ENCODE measurements around the gene FASTKD3. TPM values are rescaled to one million over a fixed set of nuclear protein-coding genes. Genes with fewer than 3 reads are reported as not detected.
"Not testable (repeated sequence)": the region's sequence is repeated elsewhere in the genome, so short reads cannot be mapped to it uniquely, and the experiment has no call there.

FASTKD3 gene
- 16.9 TPM in 2 replicates for total RNA-seq (2014; rRNA removed; shearing (Covaris generic))

- 0 out of 2 replicates have a peak, but pooled peaks cover 2% of the 10 kb centered on the region for H3K4me1 ChIP-seq
- peak within 1 kb of the TSS; percentile 98 for H3K4me3 ChIP-seq
- DNase-seq = peak; percentile 86 to 90
- peaks cover 4% of the 10 kb centered on the region for H3K36me3 ChIP-seq
- no peaks in the 10 kb centered on the region for H3K9me3 ChIP-seq (replicated peaks)
- H3K27ac ChIP-seq = peak within 1 kb of the TSS; percentile 69
- H3K27me3 ChIP-seq = no peaks in the 10 kb centered on the region
Measured at GRCh38 chr5:7868773-7869473, at the start of gene FASTKD3, which contains the start of gene MTRR. TSS of gene FASTKD3 (minus strand) at chr5:7869031. CDS start at chr5:7868083, 948 bp downstream. TSS of gene MTRR (plus strand) at chr5:7869148. CDS start at chr5:7870795, 1,647 bp downstream.

DNA sequence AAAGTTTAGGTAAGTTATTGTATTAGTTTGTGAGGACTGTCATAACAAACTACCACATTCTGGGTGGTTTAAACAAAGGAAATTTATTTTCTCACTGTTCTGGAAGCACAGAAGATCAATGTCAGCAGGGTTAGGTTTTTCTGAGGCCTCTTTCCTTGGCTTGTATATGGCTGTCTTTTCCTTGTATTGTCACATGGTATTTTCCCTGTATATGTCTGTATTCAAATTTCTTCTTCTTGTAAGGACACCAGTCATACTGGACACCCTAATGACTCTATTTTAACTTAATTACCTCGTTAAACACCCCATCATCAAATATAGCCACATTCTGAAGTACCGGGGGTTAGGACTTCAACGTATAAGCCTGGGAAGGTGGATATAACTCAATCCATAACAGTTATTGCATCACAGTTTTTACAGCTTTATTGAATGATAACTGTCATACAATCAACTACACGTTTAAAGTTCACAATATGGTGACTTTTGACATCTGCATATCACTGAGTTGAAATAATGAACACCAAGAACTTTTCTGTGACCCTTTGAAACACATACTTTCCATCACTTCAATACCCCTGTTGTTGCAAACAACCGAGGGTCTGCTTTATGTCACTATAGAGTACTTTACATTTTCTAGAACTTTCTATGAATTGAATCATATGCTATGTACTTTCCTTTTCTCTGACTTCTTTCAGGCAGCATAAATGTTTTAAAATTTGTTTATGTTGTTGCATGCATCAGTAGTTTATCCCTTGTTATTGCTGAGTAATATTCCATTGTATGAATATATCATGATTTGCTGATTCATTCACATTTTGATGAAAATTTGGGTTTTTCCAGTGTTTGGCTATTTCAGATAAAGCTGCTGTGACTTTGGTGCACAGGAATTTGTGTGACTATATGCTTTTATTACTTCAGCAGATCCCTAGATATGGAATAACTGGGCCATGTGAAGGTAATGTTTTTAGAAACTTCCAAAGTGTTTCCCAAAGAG lies 48.6 kb upstream of the FASTKD3 start:
- no peak for DNase-seq
- no peaks in the 10 kb centered on the region for H3K36me3 ChIP-seq
- H3K4me1 ChIP-seq = no peaks in the 10 kb centered on the region
- no peaks in the 10 kb centered on the region for H3K9me3 ChIP-seq (replicated peaks)
- H3K4me3 ChIP-seq = no peak overlapping the region
- H3K27ac ChIP-seq = no peak overlapping the region
- H3K27me3 ChIP-seq = no peaks in the 10 kb centered on the region

GRCh38 chr5:7916171-7916804 lies 47.5 kb upstream of the FASTKD3 start:
- Histone ChIP-seq H3K36me3 (no peaks in the 10 kb centered on the region), H3K9me3 (replicated peaks) (no peaks in the 10 kb centered on the region), H3K27me3 (no peaks in the 10 kb centered on the region), H3K4me3 (no peak overlapping the region), H3K27ac (no peak overlapping the region), H3K4me1 (no peaks in the 10 kb centered on the region)
- peak in 1 of 2 experiments; percentile 30 for DNase-seq

DNA sequence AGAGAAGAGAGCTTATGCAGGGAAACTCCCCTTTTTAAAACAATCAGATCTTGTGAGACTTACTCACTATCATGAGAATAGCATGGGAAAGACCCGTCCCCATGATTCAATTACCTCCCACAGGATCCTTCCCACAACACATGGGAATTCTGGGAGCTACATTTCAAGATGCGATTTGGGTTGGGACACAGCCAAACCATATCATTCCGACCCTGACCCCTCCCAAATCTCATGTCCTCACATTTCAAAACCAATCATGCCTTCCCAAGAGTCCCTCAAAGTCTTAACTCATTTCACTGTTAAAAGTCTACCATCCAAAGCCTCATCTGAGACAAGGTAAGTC lies 42.6 kb upstream of the FASTKD3 start:
- H3K4me1 ChIP-seq; H3K36me3 ChIP-seq; H3K9me3 ChIP-seq (replicated peaks); H3K4me3 ChIP-seq; DNase-seq; H3K27me3 ChIP-seq; H3K27ac ChIP-seq: not testable (repeated sequence)

DNA sequence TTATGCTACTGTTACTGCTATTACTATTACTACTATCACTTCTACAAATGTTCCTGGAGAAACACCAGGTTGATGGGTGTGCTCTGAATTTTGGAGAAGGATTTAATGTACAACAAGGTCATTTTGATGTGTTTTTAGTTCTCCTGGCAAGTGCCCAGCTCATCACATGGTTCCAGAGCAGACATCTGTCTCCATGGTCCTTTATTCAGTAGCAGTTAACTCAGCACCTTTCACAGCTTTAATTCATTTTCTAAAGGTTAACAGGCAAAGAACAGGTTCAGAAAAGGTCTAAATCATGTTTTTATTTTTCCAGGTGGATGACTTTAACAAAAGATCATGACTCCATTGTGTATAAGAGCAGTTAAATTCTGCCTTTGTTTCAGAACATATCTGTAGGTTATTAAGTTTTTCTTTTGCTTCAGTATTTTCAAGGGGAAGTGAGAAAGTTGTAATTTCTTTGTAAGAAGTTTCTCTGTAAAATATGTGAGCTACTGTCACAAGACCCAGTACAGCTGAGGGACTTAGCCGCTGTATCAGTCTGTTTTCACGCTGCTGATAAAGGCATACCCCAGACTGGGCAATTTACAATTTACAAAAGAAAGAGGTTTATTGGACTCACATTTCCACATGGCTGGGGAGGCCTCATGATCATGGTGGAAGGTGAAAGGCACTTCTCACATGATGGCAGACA lies 42.1 kb upstream of the FASTKD3 start:
- Histone ChIP-seq H3K4me1 (no peaks in the 10 kb centered on the region), H3K27ac (no peak overlapping the region), H3K9me3 (replicated peaks) (no peaks in the 10 kb centered on the region), H3K36me3 (no peaks in the 10 kb centered on the region), H3K27me3 (no peaks in the 10 kb centered on the region), H3K4me3 (no peak overlapping the region)
- DNase-seq = no peak

DNA sequence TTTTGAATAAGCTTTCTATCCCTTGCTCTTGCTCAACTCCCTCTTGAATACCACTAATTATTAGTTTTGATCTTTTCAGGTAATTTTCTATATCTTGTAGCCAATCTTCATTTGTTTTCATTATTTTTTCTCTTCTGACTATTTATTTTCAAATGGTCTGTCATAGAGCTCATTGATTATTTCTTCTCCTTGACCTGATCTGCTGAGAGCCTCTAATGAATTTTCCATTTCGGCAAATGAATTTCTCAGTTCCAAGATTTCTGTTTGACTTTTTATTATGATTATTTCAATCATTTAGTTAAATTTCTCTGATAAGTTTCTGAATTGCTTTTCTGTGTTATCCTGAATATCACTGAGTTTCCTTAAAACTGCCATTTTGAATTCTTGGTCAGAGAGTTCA lies 39.5 kb upstream of the FASTKD3 start:
- Histone ChIP-seq H3K4me3 (no peak overlapping the region), H3K36me3 (no peaks in the 10 kb centered on the region; the same call in 1 of the 2 replicates), H3K4me1 (no peaks in the 10 kb centered on the region), H3K27me3 (no peaks in the 10 kb centered on the region), H3K9me3 (replicated peaks) (no peaks in the 10 kb centered on the region), H3K27ac (no peak overlapping the region)
- DNase-seq = no peak

GRCh38 chr5:7907612-7908011 lies 38.8 kb upstream of the FASTKD3 start:
- H3K4me3 ChIP-seq = no peak overlapping the region
- no peaks in the 10 kb centered on the region for H3K9me3 ChIP-seq (replicated peaks)
- H3K4me1 ChIP-seq = no peaks in the 10 kb centered on the region
- no peaks in the 10 kb centered on the region for H3K27me3 ChIP-seq
- no peak for DNase-seq
- H3K36me3 ChIP-seq = no peaks in the 10 kb centered on the region; the same call in 1 of the 2 replicates
- H3K27ac ChIP-seq = no peak overlapping the region

DNA sequence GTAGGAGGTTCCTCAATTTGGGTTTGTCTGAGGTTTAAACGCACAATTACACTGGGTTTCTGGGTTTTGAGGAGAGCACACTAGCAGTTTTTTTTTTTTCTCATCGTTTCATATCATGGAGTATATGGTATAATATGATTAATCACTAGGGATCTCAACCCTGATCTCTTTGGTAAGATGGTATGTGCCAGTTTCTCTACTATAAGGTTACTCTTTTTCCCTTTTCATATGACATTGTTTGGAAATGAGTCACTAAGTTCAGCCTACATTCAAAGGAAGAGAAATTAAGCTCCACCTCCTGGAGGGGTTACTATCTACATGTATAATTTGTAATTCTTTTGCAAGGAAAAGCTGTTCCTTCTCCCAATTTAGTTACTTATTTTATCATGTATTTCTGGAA lies 35.3 kb upstream of the FASTKD3 start:
- no peaks in the 10 kb centered on the region for H3K27me3 ChIP-seq
- DNase-seq = no peak
- H3K4me3 ChIP-seq = no peak overlapping the region
- H3K4me1 ChIP-seq = no peaks in the 10 kb centered on the region
- peaks cover 13% of the 10 kb centered on the region for H3K36me3 ChIP-seq
- no peak overlapping the region for H3K27ac ChIP-seq
- no peaks in the 10 kb centered on the region for H3K9me3 ChIP-seq (replicated peaks)

- H3K4me1 ChIP-seq = no peaks in the 10 kb centered on the region
- H3K27ac ChIP-seq = no peak overlapping the region
- DNase-seq = no peak
- H3K36me3 ChIP-seq = peaks cover 13% of the 10 kb centered on the region
- no peaks in the 10 kb centered on the region for H3K27me3 ChIP-seq
- H3K9me3 ChIP-seq (replicated peaks) = no peaks in the 10 kb centered on the region
- H3K4me3 ChIP-seq = no peak overlapping the region
Measured at GRCh38 chr5:7902666-7903625, 34.1 kb upstream of the FASTKD3 start.

- H3K27ac ChIP-seq = no peak overlapping the region
- no peak for DNase-seq
- no peaks in the 10 kb centered on the region for H3K4me1 ChIP-seq
- H3K9me3 ChIP-seq (replicated peaks) = no peaks in the 10 kb centered on the region
- H3K27me3 ChIP-seq = no peaks in the 10 kb centered on the region
- H3K4me3 ChIP-seq = no peak overlapping the region
- peaks cover 13% of the 10 kb centered on the region for H3K36me3 ChIP-seq
Measured at GRCh38 chr5:7902201-7902600, 33.4 kb upstream of the FASTKD3 start.

DNA sequence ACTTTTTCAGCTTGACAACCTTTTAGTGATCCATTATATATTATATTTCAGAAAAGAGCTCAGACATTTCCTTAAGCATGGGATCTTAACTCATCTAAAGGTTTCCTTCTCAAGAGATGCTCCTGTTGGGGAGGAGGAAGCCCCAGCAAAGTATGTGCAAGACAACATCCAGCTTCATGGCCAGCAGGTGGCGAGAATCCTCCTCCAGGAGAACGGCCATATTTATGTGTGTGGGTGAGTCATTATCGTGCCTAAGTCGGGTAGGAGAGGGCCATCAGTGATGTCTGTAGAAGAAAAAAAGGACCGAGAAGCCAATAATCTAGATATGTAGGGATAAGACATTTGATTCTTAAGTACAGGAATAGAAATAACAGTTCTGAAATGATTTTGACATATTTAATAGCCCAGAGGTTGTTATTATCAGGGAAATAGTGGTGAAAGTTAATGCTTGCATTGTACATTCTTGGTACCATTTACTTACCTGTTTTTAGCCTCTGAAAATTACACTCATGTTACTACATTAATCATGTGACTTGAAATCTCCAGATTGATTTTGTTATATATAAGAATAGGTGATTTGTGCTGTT lies 28.3 kb upstream of the FASTKD3 start:
- Histone ChIP-seq H3K4me3 (no peak overlapping the region), H3K9me3 (replicated peaks) (no peaks in the 10 kb centered on the region), H3K27ac (no peak overlapping the region), H3K27me3 (no peaks in the 10 kb centered on the region), H3K36me3 (peaks cover 20% of the 10 kb centered on the region), H3K4me1 (no peaks in the 10 kb centered on the region)
- DNase-seq = no peak

GRCh38 chr5:7894860-7895259 lies 26.0 kb upstream of the FASTKD3 start:
- Histone ChIP-seq H3K27ac (no peak overlapping the region), H3K4me3 (no peak overlapping the region), H3K36me3 (peaks cover 12% of the 10 kb centered on the region), H3K27me3 (no peaks in the 10 kb centered on the region), H3K9me3 (replicated peaks) (no peaks in the 10 kb centered on the region), H3K4me1 (no peaks in the 10 kb centered on the region)
- DNase-seq = no peak

- peaks cover 9% of the 10 kb centered on the region for H3K36me3 ChIP-seq
- no peak overlapping the region for H3K4me3 ChIP-seq
- H3K27ac ChIP-seq = no peak overlapping the region
- H3K27me3 ChIP-seq = no peaks in the 10 kb centered on the region
- no peaks in the 10 kb centered on the region for H3K4me1 ChIP-seq
- no peaks in the 10 kb centered on the region for H3K9me3 ChIP-seq (replicated peaks)
- DNase-seq = no peak
Measured at GRCh38 chr5:7894439-7894838, 25.6 kb upstream of the FASTKD3 start.
